HUDEP-2 (cell line): Measurements from ENCODE around the gene ACOT7.

Experiments
- DNase-seq, 76 experiments: peaks; one replicate each; lab custom pipeline; 2025; ENCODE audit not compliant: unreplicated experiment in 76 of 76; lab: John Stamatoyannopoulos, UW

The ACOT7 gene

GRCh38 chr1:6294080-6294889, 99.3 kb downstream of the ACOT7 start:
- DNase-seq, result no peak

- no peak for DNase-seq
Observed at GRCh38 chr1:6292102-6292501, 101.5 kb downstream of the ACOT7 start.

GRCh38 chr1:6288665-6289064, 104.9 kb downstream of the ACOT7 start:
- no peak for DNase-seq

GRCh38 chr1:6288026-6288425, 105.5 kb downstream of the ACOT7 start:
- no peak for DNase-seq

- no peak for DNase-seq
Observed at GRCh38 chr1:6287431-6287886, 106.1 kb downstream of the ACOT7 start.

GRCh38 chr1:6287029-6287428, 106.5 kb downstream of the ACOT7 start:
- DNase-seq, result no peak

GRCh38 chr1:6286266-6286665, 107.3 kb downstream of the ACOT7 start:
- DNase-seq, result no peak

GRCh38 chr1:6285336-6285735, 108.2 kb downstream of the ACOT7 start:
- no peak for DNase-seq

- DNase-seq, result no peak
Observed at GRCh38 chr1:6282577-6283270, 110.8 kb downstream of the ACOT7 start.

- DNase-seq, result peak in 13 of 76 experiments; percentile 5 to 58 (median 16)
Observed at GRCh38 chr1:6281511-6282402, 111.8 kb downstream of the ACOT7 start.

GRCh38 chr1:6280761-6281451, 112.7 kb downstream of the ACOT7 start:
- peak in 25 of 76 experiments; percentile 7 to 69 (median 29) for DNase-seq

- no peak for DNase-seq
Observed at GRCh38 chr1:6279613-6280383, 113.8 kb downstream of the ACOT7 start.

GRCh38 chr1:6279066-6279465, 114.5 kb downstream of the ACOT7 start:
- no peak for DNase-seq

GRCh38 chr1:6278263-6278662, 115.3 kb downstream of the ACOT7 start:
- DNase-seq, result no peak

GRCh38 chr1:6276811-6277555, 116.6 kb downstream of the ACOT7 start:
- no peak for DNase-seq

GRCh38 chr1:6275826-6276782, 117.5 kb downstream of the ACOT7 start:
- no peak for DNase-seq

- no peak for DNase-seq
Observed at GRCh38 chr1:6274622-6275139, 118.9 kb downstream of the ACOT7 start.

GRCh38 chr1:6274102-6274501, 119.5 kb downstream of the ACOT7 start:
- DNase-seq, result no peak
